HCT116 (cell line): ENCODE measurements around the gene RNASEH2C. TPM values are rescaled to one million over a fixed set of nuclear protein-coding genes. Genes with fewer than 3 reads are reported as not detected.

Experiments
- ATAC-seq: fragments of 200-7000 bp; cut with Tn5 transposase; 2 replicates; pipeline ENCODE4 v1.9.1; 2020; ENCODE audit warnings: mild to moderate bottlenecking, moderate library complexity
- BruUV-seq: library from RNA; stranded (reverse); fragments of 400-500 nt; replicated peaks from 2 replicates; lab custom pipeline; 2021; lab: Mats Ljungman, UMichigan
- CTCF ChIA-PET: fragments of 300-600 bp; sonication (Branson Sonifier 250); formaldehyde crosslinking; loops from one replicate; lab custom pipeline; 2021; ENCODE audit warnings: antibody characterized with exemption; lab: Charles Lee
- POLR2A ChIA-PET: fragments of 300-600, 350-600 bp; sonication (Branson Sonifier 250); formaldehyde crosslinking; loops from one replicate; lab custom pipeline; 2021; ENCODE audit warnings: antibody characterized with exemption; lab: Charles Lee
- RAD21 ChIA-PET, 2 experiments: fragments of 300-600 bp; sonication (Branson Sonifier 250); formaldehyde crosslinking; loops; one replicate each; lab custom pipeline; 2023; ENCODE audit warnings: low total read pairs in 2 of 2; ENCODE audit not compliant: uncharacterized antibody in 2 of 2, unreplicated experiment in 2 of 2, low non-redundant PET in 1 of 2; lab: Charles Lee
- DNase-seq: peaks from one replicate; pipeline ENCODE4 v3.0.0-alpha.2; 2010; ENCODE audit warnings: low read depth, low spot score
- H2AFZ ChIP-seq: fragments of 200-600 bp; shearing (Covaris generic), sonication (generic); 2 replicates; pipeline ENCODE4 v1.6.1; 2017; ENCODE audit warnings: low read depth, mixed run types, mixed read lengths, antibody characterized with exemption, low read length; ENCODE audit not compliant: poor library complexity, severe bottlenecking
- H3K27ac ChIP-seq: 2 replicates; pipeline ENCODE4 v1.5.1; 2012; ENCODE audit warnings: low read depth, low read length
- H3K27me3 ChIP-seq: fragments of 200-600 bp; sonication (generic); 2 replicates; pipeline ENCODE4 v1.6.1; 2016; ENCODE audit warnings: mixed run types, low read length, mixed read lengths; ENCODE audit not compliant: insufficient read depth
- H3K36me3 ChIP-seq, 2 experiments: fragments of 200-500 bp in 1 of 2; fragments of 200-600 bp in 1 of 2; sonication (Bioruptor generic) in 1 of 2; sonication (generic) in 1 of 2; 2 replicates each; pipeline versions ENCODE4 v1.5.1 to v1.6.1; 2014 to 2016; ENCODE audit warnings: low read length in 2 of 2, inconsistent platforms in 1 of 2, mixed read lengths in 1 of 2, mixed run types in 1 of 2; ENCODE audit not compliant: insufficient read depth in 2 of 2, control insufficient read depth in 1 of 2
- H3K4me1 ChIP-seq, 2 experiments: fragments of 200-600 bp in 1 of 2; sonication (generic) in 1 of 2; 2 replicates each; pipeline versions ENCODE4 v1.5.1 to v1.6.1; 2012 to 2017; ENCODE audit warnings: low read length in 2 of 2, inconsistent platforms in 1 of 2, mild to moderate bottlenecking in 1 of 2, mixed read lengths in 1 of 2, mixed run types in 1 of 2, moderate library complexity in 1 of 2; ENCODE audit not compliant: insufficient read depth in 2 of 2, control insufficient read depth in 1 of 2
- H3K4me2 ChIP-seq: fragments of 200-600 bp; sonication (generic); 2 replicates; pipeline ENCODE4 v1.6.1; 2017; ENCODE audit warnings: mixed run types, low read length, mixed read lengths
- H3K4me3 ChIP-seq, 2 experiments: fragments of 200-600 bp in 1 of 2; sonication (generic) in 1 of 2; replicated peaks in 1 of 2; 2 replicates each; pipeline ENCODE4 v1.5.1; 2011 to 2016; ENCODE audit warnings: low read length in 2 of 2, control low read depth in 1 of 2, low read depth in 1 of 2, mild to moderate bottlenecking in 1 of 2, mixed read lengths in 1 of 2, mixed run types in 1 of 2
- H3K79me2 ChIP-seq: fragments of 200-600 bp; sonication (generic); 2 replicates; pipeline ENCODE4 v1.6.1; 2017; ENCODE audit warnings: mild to moderate bottlenecking, mixed run types, low read length, moderate library complexity, mixed read lengths; ENCODE audit not compliant: insufficient read depth
- H3K9ac ChIP-seq: fragments of 200-600 bp; sonication (generic); 2 replicates; pipeline ENCODE4 v1.6.1; 2016; ENCODE audit warnings: low read length, mixed read lengths
- H3K9me2 ChIP-seq: fragments of 200-600 bp; sonication (generic), shearing (Covaris generic); 2 replicates; pipeline ENCODE4 v1.6.1; 2017; ENCODE audit warnings: mixed run types, mild to moderate bottlenecking, moderate library complexity; ENCODE audit not compliant: insufficient read depth
- H3K9me3 ChIP-seq, 2 experiments: fragments of 200-500 bp in 1 of 2; fragments of 200-600 bp in 1 of 2; sonication (Bioruptor generic) in 1 of 2; sonication (generic) in 1 of 2; 2 replicates each; pipeline ENCODE4 v1.6.1; 2014 to 2017; ENCODE audit warnings: low read length in 2 of 2, mixed read lengths in 2 of 2, inconsistent platforms in 1 of 2, low read depth in 1 of 2, mild to moderate bottlenecking in 1 of 2, mixed run types in 1 of 2, moderate library complexity in 1 of 2; ENCODE audit not compliant: control insufficient read depth in 1 of 2, insufficient read depth in 1 of 2
- H4K20me1 ChIP-seq: fragments of 200-600 bp; sonication (generic), shearing (Covaris generic); 2 replicates; pipeline ENCODE4 v1.6.1; 2017; ENCODE audit warnings: mixed run types, mild to moderate bottlenecking, moderate library complexity; ENCODE audit not compliant: insufficient read depth
- CBX3 ChIP-seq: IDR thresholded peaks from 2 replicates; pipeline ENCODE4 v1.6.1; 2012; ENCODE audit warnings: low read depth
- CEBPB ChIP-seq: IDR thresholded peaks from 2 replicates; pipeline ENCODE4 v1.6.1; 2012; ENCODE audit warnings: low read depth
- EGR1 ChIP-seq: IDR thresholded peaks from 2 replicates; pipeline ENCODE4 v1.6.1; 2012; ENCODE audit warnings: low read depth
- ELF1 ChIP-seq: IDR thresholded peaks from 2 replicates; pipeline ENCODE4 v1.6.1; 2012; ENCODE audit warnings: low read depth, borderline replicate concordance
- EZH2phosphoT487 ChIP-seq: fragments of 200-600 bp; IDR thresholded peaks from 2 replicates; pipeline ENCODE4 v1.6.1; 2018; ENCODE audit warnings: antibody characterized with exemption, borderline replicate concordance
- FOSL1 ChIP-seq: IDR thresholded peaks from 2 replicates; pipeline ENCODE4 v1.6.1; 2012; ENCODE audit warnings: low read depth
- JUND ChIP-seq: IDR thresholded peaks from 2 replicates; pipeline ENCODE4 v1.6.1; 2012
- POLR2A ChIP-seq: IDR thresholded peaks from 2 replicates; pipeline ENCODE4 v1.7.0; 2011; ENCODE audit warnings: borderline replicate concordance; ENCODE audit not compliant: insufficient read depth, insufficient read length; ENCODE audit errors: extremely low read depth
- POLR2AphosphoS5 ChIP-seq: IDR thresholded peaks from 2 replicates; pipeline ENCODE4 v1.6.1; 2011; ENCODE audit warnings: mild to moderate bottlenecking, low read depth, low read length, moderate library complexity
- RAD21 ChIP-seq: IDR thresholded peaks from 2 replicates; pipeline ENCODE4 v1.6.1; 2012; ENCODE audit warnings: low read depth, mild to moderate bottlenecking
- SP1 ChIP-seq: IDR thresholded peaks from 2 replicates; pipeline ENCODE4 v1.6.1; 2012; ENCODE audit warnings: low read depth
- SRF ChIP-seq: IDR thresholded peaks from 2 replicates; pipeline ENCODE4 v1.6.1; 2012; ENCODE audit warnings: low read depth
- YY1 ChIP-seq: IDR thresholded peaks from 2 replicates; pipeline ENCODE4 v1.6.1; 2011; ENCODE audit warnings: low read length, low read depth, moderate library complexity, mild to moderate bottlenecking; ENCODE audit not compliant: insufficient replicate concordance; ENCODE audit errors: extremely low read depth
- ZNF274 ChIP-seq: fragments of 200-500 bp; sonication (Bioruptor generic); IDR thresholded peaks from 2 replicates; pipeline ENCODE4 v1.6.1; 2014; ENCODE audit warnings: mild to moderate bottlenecking, low read depth, low read length, inconsistent platforms
- intact Hi-C: fragments of 100-400 bp; cut with micrococcal nuclease; formaldehyde crosslinking; loops from 2 replicates; pipeline ENCODE4 v1.10.0; 2022
- total RNA-seq: library from RNA; stranded (reverse); gene quantifications from one replicate; pipeline ENCODE4 v1.2.1, GENCODE V29; 2021; ENCODE audit not compliant: unreplicated experiment
- TF ChIP-seq, protein P1 (sequence below), 3 experiments: fragments of 200-600 bp in 1 of 3; sonication (generic) in 1 of 3; IDR thresholded peaks in 2 of 3; conservative IDR thresholded peaks in 1 of 3; 2 replicates each; pipeline ENCODE4 v1.5.1; 2012 to 2017; ENCODE audit warnings: low read depth in 2 of 3, low read length in 2 of 3, antibody characterized with exemption in 1 of 3, borderline replicate concordance in 1 of 3, control low read depth in 1 of 3, mild to moderate bottlenecking in 1 of 3, mixed read lengths in 1 of 3, mixed run types in 1 of 3, moderate library complexity in 1 of 3; ENCODE audit not compliant: insufficient read depth in 1 of 3
- TF ChIP-seq, protein P2 (sequence below): IDR thresholded peaks from 2 replicates; pipeline ENCODE4 v1.6.1; 2012; ENCODE audit warnings: low read depth
- TF ChIP-seq, protein P3 (sequence below): IDR thresholded peaks from 2 replicates; pipeline ENCODE4 v1.6.1; 2011; ENCODE audit warnings: mild to moderate bottlenecking, low read length, moderate library complexity; ENCODE audit not compliant: insufficient replicate concordance; ENCODE audit errors: extremely low read depth

RNASEH2C gene
- total RNA-seq, 1 experiment from 2014 or later = 28.5 TPM

DNA sequence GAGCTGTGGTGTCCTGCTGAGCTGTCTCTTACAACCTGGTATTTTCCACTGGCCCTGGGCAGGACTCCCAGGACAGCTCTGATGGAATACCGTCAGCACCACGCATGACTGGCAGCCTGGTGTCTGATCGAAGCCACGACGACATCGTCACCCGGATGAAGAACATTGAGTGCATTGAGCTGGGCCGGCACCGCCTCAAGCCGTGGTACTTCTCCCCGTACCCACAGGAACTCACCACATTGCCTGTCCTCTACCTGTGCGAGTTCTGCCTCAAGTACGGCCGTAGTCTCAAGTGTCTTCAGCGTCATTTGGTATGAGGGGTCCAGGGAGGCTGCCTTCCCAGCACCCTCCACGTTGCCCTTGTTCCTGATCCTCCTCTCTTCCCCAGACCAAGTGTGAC, 6.2 kb downstream of the RNASEH2C start:
- H2AFZ ChIP-seq = no peak overlapping the region
- H3K36me3 ChIP-seq = peaks cover 16 to 51% of the 10 kb centered on the region in 2 experiments
- ATAC-seq (no peak), DNase-seq (no peak)
- no peak overlapping the region for H3K9ac ChIP-seq
- peaks cover 53% of the 10 kb centered on the region for H3K79me2 ChIP-seq
- no peaks in the 10 kb centered on the region for H3K9me2 ChIP-seq
- TF ChIP-seq ZNF274 = no peak
- TF ChIP-seq JUND = no peak
- TF ChIP-seq POLR2A = no peak
- no peak for TF ChIP-seq RAD21
- TF ChIP-seq YY1 = no peak
- TF ChIP-seq CBX3 = no peak
- TF ChIP-seq ELF1 = no peak
- TF ChIP-seq EZH2phosphoT487 = no peak
- TF ChIP-seq SRF = no peak
- TF ChIP-seq FOSL1 = no peak
- no peak for TF ChIP-seq POLR2AphosphoS5
- TF ChIP-seq CEBPB = no peak
- TF ChIP-seq, protein P1, sequence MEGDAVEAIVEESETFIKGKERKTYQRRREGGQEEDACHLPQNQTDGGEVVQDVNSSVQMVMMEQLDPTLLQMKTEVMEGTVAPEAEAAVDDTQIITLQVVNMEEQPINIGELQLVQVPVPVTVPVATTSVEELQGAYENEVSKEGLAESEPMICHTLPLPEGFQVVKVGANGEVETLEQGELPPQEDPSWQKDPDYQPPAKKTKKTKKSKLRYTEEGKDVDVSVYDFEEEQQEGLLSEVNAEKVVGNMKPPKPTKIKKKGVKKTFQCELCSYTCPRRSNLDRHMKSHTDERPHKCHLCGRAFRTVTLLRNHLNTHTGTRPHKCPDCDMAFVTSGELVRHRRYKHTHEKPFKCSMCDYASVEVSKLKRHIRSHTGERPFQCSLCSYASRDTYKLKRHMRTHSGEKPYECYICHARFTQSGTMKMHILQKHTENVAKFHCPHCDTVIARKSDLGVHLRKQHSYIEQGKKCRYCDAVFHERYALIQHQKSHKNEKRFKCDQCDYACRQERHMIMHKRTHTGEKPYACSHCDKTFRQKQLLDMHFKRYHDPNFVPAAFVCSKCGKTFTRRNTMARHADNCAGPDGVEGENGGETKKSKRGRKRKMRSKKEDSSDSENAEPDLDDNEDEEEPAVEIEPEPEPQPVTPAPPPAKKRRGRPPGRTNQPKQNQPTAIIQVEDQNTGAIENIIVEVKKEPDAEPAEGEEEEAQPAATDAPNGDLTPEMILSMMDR (IDR thresholded peaks at IDR 0.05 in 2 of 3, conservative IDR thresholded peaks at IDR 0.05 in 1 of 3; ENCODE audit: borderline replicate concordance in 1 of 3, insufficient read depth in 1 of 3, low read depth in 2 of 3, low read length in 2 of 3) = no peak
- TF ChIP-seq SP1 = no peak
- TF ChIP-seq, protein P2, sequence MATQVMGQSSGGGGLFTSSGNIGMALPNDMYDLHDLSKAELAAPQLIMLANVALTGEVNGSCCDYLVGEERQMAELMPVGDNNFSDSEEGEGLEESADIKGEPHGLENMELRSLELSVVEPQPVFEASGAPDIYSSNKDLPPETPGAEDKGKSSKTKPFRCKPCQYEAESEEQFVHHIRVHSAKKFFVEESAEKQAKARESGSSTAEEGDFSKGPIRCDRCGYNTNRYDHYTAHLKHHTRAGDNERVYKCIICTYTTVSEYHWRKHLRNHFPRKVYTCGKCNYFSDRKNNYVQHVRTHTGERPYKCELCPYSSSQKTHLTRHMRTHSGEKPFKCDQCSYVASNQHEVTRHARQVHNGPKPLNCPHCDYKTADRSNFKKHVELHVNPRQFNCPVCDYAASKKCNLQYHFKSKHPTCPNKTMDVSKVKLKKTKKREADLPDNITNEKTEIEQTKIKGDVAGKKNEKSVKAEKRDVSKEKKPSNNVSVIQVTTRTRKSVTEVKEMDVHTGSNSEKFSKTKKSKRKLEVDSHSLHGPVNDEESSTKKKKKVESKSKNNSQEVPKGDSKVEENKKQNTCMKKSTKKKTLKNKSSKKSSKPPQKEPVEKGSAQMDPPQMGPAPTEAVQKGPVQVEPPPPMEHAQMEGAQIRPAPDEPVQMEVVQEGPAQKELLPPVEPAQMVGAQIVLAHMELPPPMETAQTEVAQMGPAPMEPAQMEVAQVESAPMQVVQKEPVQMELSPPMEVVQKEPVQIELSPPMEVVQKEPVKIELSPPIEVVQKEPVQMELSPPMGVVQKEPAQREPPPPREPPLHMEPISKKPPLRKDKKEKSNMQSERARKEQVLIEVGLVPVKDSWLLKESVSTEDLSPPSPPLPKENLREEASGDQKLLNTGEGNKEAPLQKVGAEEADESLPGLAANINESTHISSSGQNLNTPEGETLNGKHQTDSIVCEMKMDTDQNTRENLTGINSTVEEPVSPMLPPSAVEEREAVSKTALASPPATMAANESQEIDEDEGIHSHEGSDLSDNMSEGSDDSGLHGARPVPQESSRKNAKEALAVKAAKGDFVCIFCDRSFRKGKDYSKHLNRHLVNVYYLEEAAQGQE = no peak
- TF ChIP-seq, protein P3, sequence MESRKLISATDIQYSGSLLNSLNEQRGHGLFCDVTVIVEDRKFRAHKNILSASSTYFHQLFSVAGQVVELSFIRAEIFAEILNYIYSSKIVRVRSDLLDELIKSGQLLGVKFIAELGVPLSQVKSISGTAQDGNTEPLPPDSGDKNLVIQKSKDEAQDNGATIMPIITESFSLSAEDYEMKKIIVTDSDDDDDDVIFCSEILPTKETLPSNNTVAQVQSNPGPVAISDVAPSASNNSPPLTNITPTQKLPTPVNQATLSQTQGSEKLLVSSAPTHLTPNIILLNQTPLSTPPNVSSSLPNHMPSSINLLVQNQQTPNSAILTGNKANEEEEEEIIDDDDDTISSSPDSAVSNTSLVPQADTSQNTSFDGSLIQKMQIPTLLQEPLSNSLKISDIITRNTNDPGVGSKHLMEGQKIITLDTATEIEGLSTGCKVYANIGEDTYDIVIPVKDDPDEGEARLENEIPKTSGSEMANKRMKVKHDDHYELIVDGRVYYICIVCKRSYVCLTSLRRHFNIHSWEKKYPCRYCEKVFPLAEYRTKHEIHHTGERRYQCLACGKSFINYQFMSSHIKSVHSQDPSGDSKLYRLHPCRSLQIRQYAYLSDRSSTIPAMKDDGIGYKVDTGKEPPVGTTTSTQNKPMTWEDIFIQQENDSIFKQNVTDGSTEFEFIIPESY = no peak
- no peak for TF ChIP-seq EGR1
- ChIA-PET RAD21 (no interaction called here), CTCF (interaction anchor here (0.6 kb wide), 1 partner anchor 103 kb away, joined by 4 read pairs; no protein-coding TSS in a partner anchor), POLR2A (no interaction called here)
- no peak overlapping the region for H3K27ac ChIP-seq
- H4K20me1 ChIP-seq = no peaks in the 10 kb centered on the region
- BruUV-seq = no TSS peak
- no peaks in the 10 kb centered on the region for H3K27me3 ChIP-seq
- intact Hi-C loops = loop anchor here (5.0 kb wide), 2 partner anchors 68 to 158 kb away; partner anchors contain the start of genes AP5B1 and EFEMP2
- H3K4me2 ChIP-seq = no peak overlapping the region
- no peaks in the 10 kb centered on the region for H3K9me3 ChIP-seq
- no peak overlapping the region for H3K4me3 ChIP-seq
- peaks cover 14 to 38% of the 10 kb centered on the region in 2 experiments; a peak in 3 of 4 replicates for H3K4me1 ChIP-seq
